Measurements from ENCODE around the gene HLA-G. TPM values are rescaled to one million over a fixed set of nuclear protein-coding genes. Genes with fewer than 3 reads are reported as not detected.

The HLA-G gene
- total RNA-seq, 3 donors from 2014 or later = not detected

- no peaks in the 10 kb centered on the region for H3K36me3 ChIP-seq
- TF ChIP-seq POLR2AphosphoS5 (IDR thresholded peaks at IDR 0.05) (no peak), CTCF (IDR thresholded peaks at IDR 0.05) (no peak), POLR2A (IDR thresholded peaks at IDR 0.05) (no peak)
- H3K4me1 ChIP-seq = no peaks in the 10 kb centered on the region
- H3K27ac ChIP-seq = no peak overlapping the region
- intact Hi-C loops (cut with DNase I; ENCODE audit: low total_unique reads) = loop anchor here (10.0 kb wide), 1 partner anchor 152 kb away; no protein-coding TSS in a partner anchor
- no peaks in the 10 kb centered on the region for H3K9me3 ChIP-seq
- H3K4me3 ChIP-seq = no peak overlapping the region
- H3K27me3 ChIP-seq = peaks cover 0 to 12% of the 10 kb centered on the region in 2 donors
- DNase-seq (ENCODE audit: low spot score in 2 of 2) = no peak
Observed at GRCh38 chr6:29853245-29853644, 25.6 kb downstream of the HLA-G start.

- no peaks in the 10 kb centered on the region for H3K27me3 ChIP-seq
- no peaks in the 10 kb centered on the region for H3K4me1 ChIP-seq
- no peak overlapping the region for H3K27ac ChIP-seq
- no peak for DNase-seq (ENCODE audit: low spot score in 2 of 2)
- intact Hi-C loops (cut with DNase I; ENCODE audit: low total_unique reads) = loop anchor here (10.0 kb wide), 1 partner anchor 147 kb away; no protein-coding TSS in a partner anchor
- no peaks in the 10 kb centered on the region for H3K36me3 ChIP-seq
- TF ChIP-seq POLR2AphosphoS5 (IDR thresholded peaks at IDR 0.05) (no peak), CTCF (IDR thresholded peaks at IDR 0.05) (no peak), POLR2A (IDR thresholded peaks at IDR 0.05) (no peak)
- H3K4me3 ChIP-seq = no peak overlapping the region
- H3K9me3 ChIP-seq = no peaks in the 10 kb centered on the region
Observed at GRCh38 chr6:29858006-29858405, 30.4 kb downstream of the HLA-G start.

- Histone ChIP-seq H3K27me3 (no peaks in the 10 kb centered on the region), H3K36me3 (no peaks in the 10 kb centered on the region), H3K9me3 (no peaks in the 10 kb centered on the region), H3K4me3 (no peak overlapping the region), H3K27ac (no peak overlapping the region), H3K4me1 (no peaks in the 10 kb centered on the region)
- intact Hi-C loops (cut with DNase I; ENCODE audit: low total_unique reads) = no loop called here
- TF ChIP-seq POLR2A (IDR thresholded peaks at IDR 0.05) (no peak), CTCF (IDR thresholded peaks at IDR 0.05) (no peak), POLR2AphosphoS5 (IDR thresholded peaks at IDR 0.05) (no peak)
- DNase-seq (ENCODE audit: low spot score in 2 of 2) = no peak
Observed at GRCh38 chr6:29861521-29862255, 34.1 kb downstream of the HLA-G start.

GRCh38 chr6:29864037-29864810, 36.6 kb downstream of the HLA-G start:
- no peak for DNase-seq (ENCODE audit: low spot score in 2 of 2)
- intact Hi-C loops (cut with DNase I; ENCODE audit: low total_unique reads) = no loop called here
- Histone ChIP-seq H3K4me1 (no peaks in the 10 kb centered on the region), H3K9me3 (no peaks in the 10 kb centered on the region), H3K27ac (no peak overlapping the region), H3K27me3 (no peaks in the 10 kb centered on the region), H3K36me3 (no peaks in the 10 kb centered on the region), H3K4me3 (peak overlapping the region in 1 of 3 donors; percentile 16)
- TF ChIP-seq POLR2AphosphoS5 (IDR thresholded peaks at IDR 0.05) (no peak), POLR2A (IDR thresholded peaks at IDR 0.05) (no peak), CTCF (IDR thresholded peaks at IDR 0.05) (no peak)

- no peaks in the 10 kb centered on the region for H3K27me3 ChIP-seq
- intact Hi-C loops (cut with DNase I; ENCODE audit: low total_unique reads) = no loop called here
Observed at GRCh38 chr6:29865631-29866030, 38.0 kb downstream of the HLA-G start.

More at GRCh38 chr6:29865631-29866030, 38.0 kb downstream of the HLA-G start:
- no peak for TF ChIP-seq POLR2AphosphoS5 (IDR thresholded peaks at IDR 0.05)
- Histone ChIP-seq H3K4me3 (no peak overlapping the region), H3K36me3 (no peaks in the 10 kb centered on the region), H3K9me3 (no peaks in the 10 kb centered on the region), H3K27ac (no peak overlapping the region), H3K4me1 (no peaks in the 10 kb centered on the region)
- no peak for DNase-seq (ENCODE audit: low spot score in 2 of 2)
